GM21447 (cell line): ENCODE results near the gene TUBB2B.
A peak's percentile ranks its signal among the peaks of the same experiment; 100 is the strongest.
"Not testable (repeated sequence)": the region's sequence is repeated elsewhere in the genome, so short reads cannot be mapped to it uniquely, and the experiment has no call there.

ENCODE experiments used
- ATAC-seq: cut with Tn5 transposase; IDR thresholded peaks from one replicate; pipeline ENCODE4 v1.9.1; 2021; ENCODE audit not compliant: unreplicated experiment

Gene TUBB2B

GRCh38 chr6:3258720-3259490, 31.5 kb upstream of the TUBB2B start, which contains the start of gene PSMG4:
PSMG4 (plus strand) TSS chr6:3258947; CDS start chr6:3259023, 76 bp downstream.
- peak; percentile 66 for ATAC-seq

- ATAC-seq = no peak
Observed at GRCh38 chr6:3258201-3258600, 30.7 kb upstream of the TUBB2B start.

- ATAC-seq = no peak
Observed at GRCh38 chr6:3253597-3253961, 26.1 kb upstream of the TUBB2B start.

GRCh38 chr6:3252861-3253596, 25.6 kb upstream of the TUBB2B start:
- no peak for ATAC-seq

GRCh38 chr6:3252369-3252768, 24.9 kb upstream of the TUBB2B start:
- no peak for ATAC-seq

GRCh38 chr6:3251462-3252314, 24.2 kb upstream of the TUBB2B start:
- peak; percentile 92 for ATAC-seq

- no peak for ATAC-seq
Observed at GRCh38 chr6:3250231-3250675, 22.8 kb upstream of the TUBB2B start.

GRCh38 chr6:3249821-3250220, 22.4 kb upstream of the TUBB2B start:
- no peak for ATAC-seq

GRCh38 chr6:3247255-3248146, 20.0 kb upstream of the TUBB2B start:
- no peak for ATAC-seq

GRCh38 chr6:3245216-3245615, 17.8 kb upstream of the TUBB2B start:
- ATAC-seq = no peak

- ATAC-seq = not testable (repeated sequence)
Observed at GRCh38 chr6:3244832-3245161, 17.3 kb upstream of the TUBB2B start.

- no peak for ATAC-seq
Observed at GRCh38 chr6:3244003-3244831, 16.8 kb upstream of the TUBB2B start.

GRCh38 chr6:3242768-3243167, 15.3 kb upstream of the TUBB2B start:
- ATAC-seq = no peak

- not testable (repeated sequence) for ATAC-seq
Observed at GRCh38 chr6:3241745-3242144, 14.3 kb upstream of the TUBB2B start.

GRCh38 chr6:3240595-3240994, 13.1 kb upstream of the TUBB2B start:
- no peak for ATAC-seq

GRCh38 chr6:3239110-3239830, 11.8 kb upstream of the TUBB2B start:
- ATAC-seq = no peak

GRCh38 chr6:3237761-3238662, 10.6 kb upstream of the TUBB2B start:
- no peak for ATAC-seq

GRCh38 chr6:3236005-3236404, 8.6 kb upstream of the TUBB2B start:
- ATAC-seq = no peak
